Esophagus muscularis mucosa (tissue), 4 donors: ENCODE results near the gene BICD1. TPM values are rescaled to one million over a fixed set of nuclear protein-coding genes. Genes with fewer than 3 reads are reported as not detected.

ENCODE experiments used
- DNase-seq: peaks from one replicate; pipeline ENCODE4 v3.0.0-alpha.2; 2017; ENCODE audit errors: extremely low spot score
- H3K27ac ChIP-seq, 4 donors: fragments of 200-600 bp; sonication (generic); replicated peaks in 1 of 4; 1 replicate in 3 of 4; 2 replicates in 1 of 4; pipeline ENCODE4 v1.5.1; 2016 to 2019; ENCODE audit warnings: mild to moderate bottlenecking in 1 of 4
- H3K27me3 ChIP-seq, 4 donors: fragments of 200-600 bp; sonication (generic); one replicate each; pipeline versions ENCODE4 v1.5.1 to v1.6.0; 2016 to 2019
- H3K36me3 ChIP-seq, 4 donors: fragments of 200-600 bp; sonication (generic); one replicate each; pipeline ENCODE4 v1.5.1; 2016 to 2019
- H3K4me1 ChIP-seq, 4 donors: fragments of 200-600 bp; sonication (generic); one replicate each; pipeline ENCODE4 v1.5.1; 2016 to 2019
- H3K4me3 ChIP-seq, 4 donors: fragments of 200-600 bp; sonication (generic); 1 replicate in 2 of 4; 2 replicates in 2 of 4; pipeline ENCODE4 v1.5.1; 2016 to 2019; ENCODE audit warnings: mild to moderate bottlenecking in 4 of 4, moderate library complexity in 1 of 4
- H3K9me3 ChIP-seq, 4 donors: fragments of 200-600 bp; sonication (generic); 1 replicate in 3 of 4; 2 replicates in 1 of 4; pipeline ENCODE4 v1.5.1; 2016 to 2019
- CTCF ChIP-seq, 3 experiments: fragments of 200-600 bp in 2 of 3; fragments of 450-650 bp in 1 of 3; sonication (generic) in 2 of 3; IDR thresholded peaks; one replicate each; pipeline ENCODE4 v1.5.1; 2017 to 2019; ENCODE audit warnings: antibody characterized with exemption in 3 of 3, mild to moderate bottlenecking in 2 of 3, moderate library complexity in 1 of 3
- EP300 ChIP-seq: sonication (generic); formaldehyde crosslinking; IDR thresholded peaks from one replicate; pipeline ENCODE4 v1.6.1; 2017; ENCODE audit warnings: antibody characterized with exemption
- POLR2A ChIP-seq: fragments of 450-650 bp; IDR thresholded peaks from one replicate; pipeline ENCODE4 v1.6.1; 2017; ENCODE audit warnings: antibody characterized with exemption, moderate library complexity, mild to moderate bottlenecking, low read depth
- POLR2AphosphoS5 ChIP-seq, 2 donors: sonication (generic); formaldehyde crosslinking; IDR thresholded peaks; one replicate each; pipeline ENCODE4 v1.6.1; 2017; ENCODE audit warnings: antibody characterized with exemption in 2 of 2
- WGBS: methylation state at CpG from one replicate; pipeline ENCODE4 v1.1.5; 2018; 5-methylcytosine and 5-hydroxymethylcytosine counted together
- intact Hi-C: fragments of 100-400 bp; cut with DNase I; formaldehyde crosslinking; loops from one replicate; pipeline ENCODE4 v1.15.1; 2023
- small RNA-seq, 3 donors: library from RNA; depleted of rRNA; stranded (forward); fragments of <200 nt; gene quantifications; one replicate each; pipeline ENCODE3, GENCODE V24; 2016
- total RNA-seq, 4 donors: library from RNA; depleted of rRNA; stranded (reverse); fragments of >200 nt; gene quantifications; one replicate each; pipeline versions ENCODE4 v1.1.0 to v1.2.1, GENCODE V29; 2016

BICD1 gene
- total RNA-seq, 4 donors from 2014 or later: 6.8 to 14.1 (median 10.2) TPM

GRCh38 chr12:32423559-32423958 is 316.9 kb downstream of the BICD1 start:
- H3K27me3 ChIP-seq: no peaks in the 10 kb centered on the region
- DNase-seq: no peak
- TF ChIP-seq EP300: no peak
- TF ChIP-seq POLR2A: no peak
- TF ChIP-seq POLR2AphosphoS5 (IDR thresholded peaks at IDR 0.05): no peak
- TF ChIP-seq CTCF (IDR thresholded peaks at IDR 0.05): no peak
- H3K27ac ChIP-seq: no peak overlapping the region
- H3K36me3 ChIP-seq: no peaks in the 10 kb centered on the region
- H3K4me3 ChIP-seq: no peak overlapping the region
- intact Hi-C loops: no loop called here
- peaks cover 0 to 11% (median 8%) of the 10 kb centered on the region in 4 donors for H3K9me3 ChIP-seq
- H3K4me1 ChIP-seq: peaks cover 4 to 10% (median 8%) of the 10 kb centered on the region in 4 donors

GRCh38 chr12:32431025-32431424 is 324.4 kb downstream of the BICD1 start:
- no peak overlapping the region for H3K27ac ChIP-seq
- H3K9me3 ChIP-seq: peaks cover 0 to 17% (median 8%) of the 10 kb centered on the region in 4 donors
- DNase-seq: no peak
- TF ChIP-seq CTCF (IDR thresholded peaks at IDR 0.05): no peak
- no peak for TF ChIP-seq POLR2A
- H3K4me3 ChIP-seq: no peak overlapping the region
- no peaks in the 10 kb centered on the region for H3K27me3 ChIP-seq
- WGBS: 80% methylated on average over 6 of the region's 6 CpGs
- H3K4me1 ChIP-seq: peaks cover 0 to under 1% (median 0%) of the 10 kb centered on the region in 4 donors
- H3K36me3 ChIP-seq: peaks cover 0 to 3% (median 0%) of the 10 kb centered on the region in 4 donors
- intact Hi-C loops: no loop called here

Small RNA genes within 50 kb of the gene (small RNA-seq; reads per million reads assigned to genes)
- gene AC048344.2 (0 reads per million in 3 donors), gene AC048344.3 (0 reads per million in 3 donors), gene RF00019 (0 reads per million in 3 donors)

Other genes with a start within 250 kb of the BICD1 start
- gene RESF1, start 147.4 kb upstream of the BICD1 start, total RNA-seq: 10 to 100 TPM; 28.3 to 36.2 (median 32.8) TPM